Natural killer cell treated with Interleukin-12 subunit alpha and Interleukin-12 subunit beta and Interleukin-15 and Interleukin-18, amount 100 ng/mL, for 72 hours (primary cell): ENCODE data around the gene CHMP2A. TPM values are rescaled to one million over a fixed set of nuclear protein-coding genes. Genes with fewer than 3 reads are reported as not detected.
"Not testable (repeated sequence)": the region's sequence is repeated elsewhere in the genome, so short reads cannot be mapped to it uniquely, and the experiment has no call there.

ENCODE experiments used
- ATAC-seq, 2 donors: fragments of 150-1000 bp; cut with Tn5 transposase in 1 of 2; sonication (Bioruptor Pico), chemical (Tn5 transposase) in 1 of 2; 2 replicates each; pipeline ENCODE4 v1.10.0; 2021
- DNase-seq: peaks from one replicate; pipeline ENCODE4 v3.0.0; 2022; ENCODE audit warnings: low spot score
- H3K27ac Mint-ChIP-seq, 2 donors: 1 replicate in 1 of 2; 2 replicates in 1 of 2; pipeline ENCODE4 v1.8.0; 2022; ENCODE audit warnings: mixed read lengths in 2 of 2, mild to moderate bottlenecking in 1 of 2, moderate library complexity in 1 of 2
- H3K27me3 Mint-ChIP-seq, 2 donors: 1 replicate in 1 of 2; 2 replicates in 1 of 2; pipeline ENCODE4 v1.8.0; 2022; ENCODE audit warnings: mixed read lengths in 2 of 2
- H3K36me3 Mint-ChIP-seq: one replicate; pipeline ENCODE4 v1.8.0; 2022; ENCODE audit warnings: mixed read lengths
- H3K4me1 Mint-ChIP-seq, 2 donors: 1 replicate in 1 of 2; 2 replicates in 1 of 2; pipeline ENCODE4 v1.8.0; 2022; ENCODE audit warnings: low read depth in 2 of 2, mixed read lengths in 2 of 2, mild to moderate bottlenecking in 1 of 2
- H3K4me3 Mint-ChIP-seq: one replicate; pipeline ENCODE4 v1.8.0; 2022; ENCODE audit warnings: mixed read lengths
- H3K9me3 Mint-ChIP-seq: 2 replicates; pipeline ENCODE4 v1.8.0; 2022; ENCODE audit warnings: mixed read lengths
- total RNA-seq, 2 donors: library from RNA; stranded (reverse); gene quantifications; one replicate each; pipeline ENCODE4 v1.2.3, GENCODE V29; 2022

CHMP2A gene
- total RNA-seq, 2 donors from 2014 or later = 60.2 to 99.9 TPM

DNA sequence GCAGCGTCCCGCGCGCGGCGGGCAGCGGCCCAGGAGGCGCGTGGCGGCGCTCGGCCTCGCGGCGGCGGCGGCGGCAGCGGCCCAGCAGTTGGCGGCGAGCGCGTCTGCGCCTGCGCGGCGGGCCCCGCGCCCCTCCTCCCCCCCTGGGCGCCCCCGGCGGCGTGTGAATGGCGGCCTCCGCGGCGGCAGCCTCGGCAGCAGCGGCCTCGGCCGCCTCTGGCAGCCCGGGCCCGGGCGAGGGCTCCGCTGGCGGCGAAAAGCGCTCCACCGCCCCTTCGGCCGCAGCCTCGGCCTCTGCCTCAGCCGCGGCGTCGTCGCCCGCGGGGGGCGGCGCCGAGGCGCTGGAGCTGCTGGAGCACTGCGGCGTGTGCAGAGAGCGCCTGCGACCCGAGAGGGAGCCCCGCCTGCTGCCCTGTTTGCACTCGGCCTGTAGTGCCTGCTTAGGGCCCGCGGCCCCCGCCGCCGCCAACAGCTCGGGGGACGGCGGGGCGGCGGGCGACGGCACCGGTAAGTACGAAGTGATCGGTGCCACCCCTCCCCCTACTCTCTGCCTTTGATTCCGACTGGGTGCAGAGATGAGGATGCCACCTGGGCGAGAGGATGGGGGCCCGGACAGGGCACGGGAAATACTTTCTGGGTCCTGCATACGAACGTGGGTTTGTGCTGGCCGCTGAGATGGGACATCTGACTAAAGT, 10.2 kb downstream of the CHMP2A start:
- ATAC-seq (peak; percentile 68 to 76), DNase-seq (no peak)
- peaks cover 29 to 38% of the 10 kb centered on the region in 2 donors for H3K4me1 Mint-ChIP-seq
- H3K9me3 Mint-ChIP-seq = no peaks in the 10 kb centered on the region
- peaks cover 0 to 3% of the 10 kb centered on the region in 2 donors for H3K27me3 Mint-ChIP-seq
- peaks cover 22% of the 10 kb centered on the region for H3K36me3 Mint-ChIP-seq
- H3K4me3 Mint-ChIP-seq = peak overlapping the region; percentile 94
- peak overlapping the region; percentile 89 to 97 for H3K27ac Mint-ChIP-seq

DNA sequence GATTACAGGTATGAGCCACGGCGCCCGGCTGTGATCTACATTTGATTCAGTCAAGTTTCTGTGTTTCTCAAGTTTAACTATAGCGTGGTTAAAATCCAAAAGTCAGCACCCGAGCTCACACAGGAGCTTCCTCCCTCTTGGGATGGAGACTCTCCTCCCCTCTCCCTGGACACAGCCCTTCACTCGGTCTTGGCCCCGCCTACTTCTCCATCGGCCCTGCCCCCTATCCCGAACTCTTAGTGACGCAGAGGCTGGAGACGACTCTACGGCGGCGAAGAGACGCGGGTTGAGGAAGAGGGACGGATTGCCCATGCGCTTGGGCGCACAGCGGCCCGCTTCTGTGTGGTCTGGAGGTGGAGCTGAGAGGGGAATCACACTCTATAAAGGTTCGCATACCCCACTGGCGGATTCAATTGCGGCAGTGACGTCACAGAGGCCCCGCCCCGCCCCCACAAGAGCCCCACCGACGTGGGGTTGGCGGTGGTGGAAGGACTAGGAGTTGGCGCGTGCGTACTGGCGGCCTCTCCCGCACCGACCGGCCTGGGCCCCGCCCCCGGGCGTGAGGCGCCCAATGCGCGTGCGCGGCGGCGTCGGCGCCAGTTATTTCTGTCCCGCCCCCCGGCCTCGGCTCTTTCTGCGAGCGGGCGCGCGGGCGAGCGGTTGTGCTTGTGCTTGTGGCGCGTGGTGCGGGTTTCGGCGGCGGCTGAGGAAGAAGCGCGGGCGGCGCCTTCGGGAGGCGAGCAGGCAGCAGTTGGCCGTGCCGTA, 10.9 kb downstream of the CHMP2A start, which contains the start of gene TRIM28:
Gene TRIM28, plus strand, starts transcription at position 239 of the 765 bp plus-strand sequence. CDS start 694 bp downstream, outside the sequence.
- Mint-ChIP-seq H3K27me3 (peaks cover 6 to 9% of the 10 kb centered on the region in 2 donors), H3K4me1 (peaks cover 29 to 38% of the 10 kb centered on the region in 2 donors), H3K9me3 (no peaks in the 10 kb centered on the region), H3K4me3 (peak within 1 kb of the TSS; percentile 94), H3K27ac (peak within 1 kb of the TSS; percentile 89 to 97), H3K36me3 (peaks cover 22% of the 10 kb centered on the region)
- peak; percentile 95 to 96 for ATAC-seq
- DNase-seq = peak; percentile 100

DNA sequence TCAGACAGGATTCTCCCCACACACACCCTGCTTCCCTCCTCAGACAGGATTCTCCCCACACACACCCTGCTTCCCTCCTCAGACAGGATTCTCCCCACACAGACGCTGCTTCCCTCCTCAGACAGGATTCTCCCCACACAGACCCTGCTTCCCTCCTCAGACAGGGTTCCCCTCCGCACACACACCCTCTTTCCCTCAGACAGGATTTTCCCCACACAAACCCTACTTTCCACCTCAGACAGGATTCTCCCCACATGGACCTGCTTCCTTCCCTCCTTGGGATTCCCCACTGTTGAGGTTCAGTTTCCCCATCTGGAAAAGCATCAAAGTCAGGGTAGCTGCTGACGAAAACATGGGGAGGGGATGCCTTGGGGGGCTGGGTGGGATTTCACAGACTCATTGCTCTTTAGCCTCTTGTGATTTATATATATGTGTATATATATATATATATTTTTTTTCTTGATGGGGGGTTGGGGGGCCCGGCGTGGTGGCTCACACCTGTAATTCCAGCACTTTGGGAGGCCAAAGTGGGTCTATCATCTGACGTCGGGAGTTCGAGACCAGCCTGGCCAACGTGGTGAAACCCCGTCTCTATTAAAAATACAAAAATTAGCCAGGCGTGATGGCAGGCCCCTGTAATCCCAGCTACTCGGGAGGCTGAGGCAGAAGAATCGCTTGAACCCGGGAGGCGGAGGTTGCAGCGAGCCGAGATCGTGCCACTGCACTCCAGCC, 12.1 kb downstream of the CHMP2A start:
- H3K4me1 Mint-ChIP-seq = peaks cover 29 to 36% of the 10 kb centered on the region in 2 donors
- peak overlapping the region; percentile 34 for H3K4me3 Mint-ChIP-seq
- H3K27ac Mint-ChIP-seq = peak overlapping the region in 1 of 2 donors; percentile 62
- not testable (repeated sequence) for H3K9me3 Mint-ChIP-seq, DNase-seq, ATAC-seq
- peaks cover 8 to 12% of the 10 kb centered on the region in 2 donors for H3K27me3 Mint-ChIP-seq
- peaks cover 16% of the 10 kb centered on the region for H3K36me3 Mint-ChIP-seq

DNA sequence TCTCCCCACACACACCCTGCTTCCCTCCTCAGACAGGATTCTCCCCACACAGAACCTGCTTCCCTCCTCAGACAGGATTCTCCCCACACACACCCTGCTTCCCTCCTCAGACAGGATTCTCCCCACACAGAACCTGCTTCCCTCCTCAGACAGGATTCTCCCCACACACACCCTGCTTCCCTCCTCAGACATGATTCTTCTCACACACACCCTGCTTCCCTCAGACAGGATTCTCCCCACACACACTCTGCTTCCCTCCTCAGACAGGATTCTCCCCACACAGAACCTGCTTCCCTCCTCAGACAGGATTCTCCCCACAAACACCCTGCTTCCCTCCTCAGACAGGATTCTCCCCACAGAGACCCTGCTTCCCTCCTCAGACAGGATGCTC, 15.7 kb downstream of the CHMP2A start:
- Mint-ChIP-seq H3K4me3 (peak overlapping the region; percentile 50), H3K27me3 (peaks cover 8 to 12% of the 10 kb centered on the region in 2 donors), H3K4me1 (peaks cover 8 to 13% of the 10 kb centered on the region in 2 donors)
- H3K36me3 Mint-ChIP-seq, H3K9me3 Mint-ChIP-seq, H3K27ac Mint-ChIP-seq, ATAC-seq, DNase-seq: not testable (repeated sequence)

DNA sequence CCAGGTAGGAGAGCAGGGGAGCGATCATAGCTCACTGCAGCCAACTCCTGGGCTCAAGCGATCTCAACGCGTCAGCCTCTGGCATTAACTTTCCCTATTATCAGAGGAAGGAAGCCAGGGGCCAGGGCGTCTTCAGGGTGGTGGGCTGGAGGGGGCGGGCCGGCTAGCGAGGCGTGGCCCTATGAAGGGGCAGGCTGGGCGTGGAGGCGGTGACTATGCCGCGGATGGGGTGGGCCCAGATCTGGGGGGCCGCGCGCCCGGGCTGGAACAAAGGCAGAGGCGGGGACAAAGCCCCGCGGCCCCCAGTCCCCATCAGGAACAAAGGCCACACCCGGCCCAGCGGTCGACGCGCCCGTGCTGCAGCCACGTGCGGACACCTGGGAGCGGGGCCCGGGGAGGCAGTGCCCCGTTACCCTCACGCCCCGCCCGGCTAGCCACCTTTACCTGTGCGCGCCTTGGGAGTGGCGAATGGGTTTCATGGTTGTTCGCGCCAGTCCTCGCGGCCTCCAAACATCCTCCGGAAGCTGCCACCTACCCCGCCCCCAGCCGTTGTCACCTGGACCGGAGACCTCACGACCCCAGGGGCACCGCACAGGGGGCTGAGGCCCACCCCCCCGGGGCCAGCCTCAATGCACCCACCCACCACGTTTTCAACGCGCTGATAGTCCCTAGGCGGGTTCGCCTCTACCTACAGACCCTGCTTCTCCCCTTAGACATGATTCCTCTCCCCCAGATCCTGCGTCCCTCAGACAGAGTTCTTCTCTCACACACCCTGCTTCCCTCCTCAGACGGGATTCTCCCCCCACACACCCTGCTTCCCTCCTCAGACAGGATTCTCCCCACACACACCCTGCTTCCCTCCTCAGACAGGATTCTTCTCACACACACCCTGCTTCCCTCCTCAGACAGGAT, 16.4 kb downstream of the CHMP2A start:
- H3K4me3 Mint-ChIP-seq = peak overlapping the region; percentile 50
- H3K27me3 Mint-ChIP-seq = peaks cover 8 to 12% of the 10 kb centered on the region in 2 donors
- peaks cover 2 to 7% of the 10 kb centered on the region in 2 donors for H3K4me1 Mint-ChIP-seq
- no peak overlapping the region for H3K27ac Mint-ChIP-seq
- DNase-seq = no peak
- no peaks in the 10 kb centered on the region for H3K9me3 Mint-ChIP-seq
- H3K36me3 Mint-ChIP-seq = no peaks in the 10 kb centered on the region
- peak; percentile 49 to 69 for ATAC-seq

DNA sequence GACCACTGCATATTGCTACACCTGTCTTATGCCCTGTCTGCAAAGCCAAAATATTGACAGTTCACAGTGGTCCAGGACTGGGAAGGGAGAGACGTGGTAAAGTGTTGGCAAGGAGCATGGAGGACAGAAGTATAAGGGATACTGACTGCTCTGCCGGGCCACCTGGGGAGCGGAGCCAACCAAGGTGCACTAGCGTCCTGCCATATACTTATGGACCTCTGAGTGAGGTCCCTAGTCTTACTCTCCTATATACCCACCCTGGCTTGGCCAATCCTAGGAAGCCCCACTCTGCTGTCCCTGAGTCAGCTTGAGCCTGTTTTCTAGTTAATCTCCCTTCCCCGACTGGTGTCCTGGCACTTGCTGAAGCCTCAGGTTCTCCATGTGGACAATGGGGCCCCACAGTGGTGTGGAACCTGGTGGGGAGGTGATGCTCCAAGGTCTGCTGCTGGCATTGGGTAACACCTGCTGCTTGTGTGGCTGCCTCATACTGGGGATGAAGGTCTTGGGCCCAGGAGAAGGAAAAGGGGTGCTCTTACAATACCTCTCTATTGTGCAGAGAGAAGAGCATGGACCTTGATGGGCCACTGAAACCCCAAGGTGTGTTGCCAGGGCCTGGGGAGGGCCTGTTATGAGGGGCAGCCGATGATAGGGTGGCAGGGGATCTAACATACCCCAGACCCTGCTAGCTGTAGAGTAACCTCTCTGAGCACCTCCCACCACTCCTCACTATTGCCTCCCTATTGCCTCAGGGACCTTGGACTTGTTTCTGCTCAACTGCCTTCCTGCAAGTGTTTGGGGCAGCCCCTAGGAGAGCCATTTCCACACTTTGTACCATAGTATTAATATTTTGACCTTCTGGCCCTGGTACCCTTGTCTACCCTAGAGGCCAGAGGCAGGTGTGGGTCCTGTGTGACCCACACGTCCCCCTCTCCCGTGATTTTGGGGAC, 17.8 kb downstream of the CHMP2A start:
- peaks cover 9 to 12% of the 10 kb centered on the region in 2 donors for H3K27me3 Mint-ChIP-seq
- H3K4me1 Mint-ChIP-seq = peaks cover 0 to 3% of the 10 kb centered on the region in 2 donors
- no peak overlapping the region for H3K27ac Mint-ChIP-seq
- no peaks in the 10 kb centered on the region for H3K36me3 Mint-ChIP-seq
- H3K9me3 Mint-ChIP-seq = no peaks in the 10 kb centered on the region
- DNase-seq (no peak), ATAC-seq (peak; percentile 17 to 28)
- no peak overlapping the region for H3K4me3 Mint-ChIP-seq

DNA sequence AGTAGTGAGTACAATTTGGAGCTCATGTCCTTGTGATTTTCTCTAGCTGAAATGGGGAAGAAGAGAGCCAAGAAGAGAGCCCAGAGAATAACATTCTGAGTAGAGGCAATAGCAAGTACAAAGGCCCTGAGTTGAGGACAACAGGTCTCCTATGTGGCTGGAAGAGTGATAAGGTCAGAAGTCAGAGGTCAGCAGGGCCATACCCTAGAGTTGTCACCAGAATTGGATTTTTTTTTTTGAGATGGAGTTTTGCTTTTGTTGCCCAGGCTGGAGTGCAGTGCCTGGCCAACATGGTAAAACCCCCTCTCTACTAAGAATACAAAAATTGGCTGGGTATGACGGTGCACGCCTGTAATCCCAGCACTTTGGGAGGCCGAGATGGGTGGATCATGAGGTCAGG, 19.0 kb downstream of the CHMP2A start:
- no peak for DNase-seq
- H3K36me3 Mint-ChIP-seq = no peaks in the 10 kb centered on the region
- peaks cover 11 to 24% of the 10 kb centered on the region in 2 donors for H3K27me3 Mint-ChIP-seq
- H3K27ac Mint-ChIP-seq = no peak overlapping the region
- peaks cover 0 to 3% of the 10 kb centered on the region in 2 donors for H3K4me1 Mint-ChIP-seq
- no peak for ATAC-seq
- H3K9me3 Mint-ChIP-seq = no peaks in the 10 kb centered on the region
- no peak overlapping the region for H3K4me3 Mint-ChIP-seq

DNA sequence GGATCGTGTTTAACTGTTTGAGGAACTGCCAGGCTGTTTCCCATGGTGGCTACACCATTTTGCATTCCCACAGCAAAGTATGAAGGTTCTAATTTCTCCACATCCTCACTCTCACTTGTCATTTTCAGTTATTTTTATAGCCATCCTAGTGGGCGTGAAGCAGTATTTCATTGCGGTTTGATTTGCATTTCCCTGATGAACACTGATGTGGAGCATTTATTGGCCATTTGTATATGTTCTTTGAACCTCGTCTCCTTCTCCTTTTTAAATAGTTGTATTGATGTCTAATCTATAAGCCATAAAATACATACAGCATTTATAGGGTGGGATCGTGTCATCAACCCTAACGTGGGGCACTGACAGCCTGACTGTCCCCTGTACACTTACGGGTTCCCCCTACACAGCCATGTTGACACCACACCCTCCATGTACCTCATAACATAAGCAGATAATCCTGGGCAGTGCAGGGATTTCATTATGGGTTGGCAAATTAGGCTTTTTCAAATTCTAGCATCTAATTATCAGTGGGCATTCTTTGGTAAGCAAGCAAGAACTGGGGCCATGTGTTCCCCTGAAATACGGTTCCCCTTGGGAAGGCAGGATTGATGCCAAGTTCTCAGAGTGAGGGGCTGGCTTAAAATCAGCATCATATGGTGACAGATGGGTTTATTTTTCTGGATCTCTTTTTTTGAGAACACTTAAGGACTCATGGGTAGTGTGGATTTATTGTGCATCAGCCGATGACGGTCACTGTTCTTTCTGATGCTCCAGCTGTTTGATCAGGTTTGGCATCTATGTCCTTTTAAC, 23.7 kb downstream of the CHMP2A start:
- Mint-ChIP-seq H3K4me1 (no peaks in the 10 kb centered on the region), H3K36me3 (no peaks in the 10 kb centered on the region), H3K4me3 (no peak overlapping the region), H3K9me3 (no peaks in the 10 kb centered on the region), H3K27me3 (peaks cover 2 to 16% of the 10 kb centered on the region in 2 donors), H3K27ac (no peak overlapping the region)
- no peak for ATAC-seq
- no peak for DNase-seq

DNA sequence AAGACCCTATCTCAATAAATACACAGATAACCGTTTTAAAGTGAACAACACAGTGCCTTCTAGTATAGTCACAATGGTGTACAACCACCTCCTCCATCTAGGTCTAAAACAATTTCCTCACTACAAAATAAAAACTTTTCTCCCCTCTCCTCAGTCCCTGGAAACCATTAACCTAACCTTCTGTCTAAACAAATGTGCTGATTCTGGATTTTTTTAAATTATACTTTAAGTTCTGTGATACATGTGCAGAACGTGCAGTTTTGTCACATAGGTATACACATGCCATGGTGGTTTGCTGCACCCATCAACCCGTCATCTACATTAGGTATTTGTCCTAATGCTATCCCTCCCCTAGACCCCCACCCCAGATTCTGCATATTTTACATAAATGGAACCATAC, 25.5 kb downstream of the CHMP2A start:
- no peak overlapping the region for H3K4me3 Mint-ChIP-seq
- H3K4me1 Mint-ChIP-seq = no peaks in the 10 kb centered on the region
- no peaks in the 10 kb centered on the region for H3K9me3 Mint-ChIP-seq
- no peaks in the 10 kb centered on the region for H3K36me3 Mint-ChIP-seq
- H3K27me3 Mint-ChIP-seq = peaks cover 2 to 16% of the 10 kb centered on the region in 2 donors
- ATAC-seq (no peak), DNase-seq (no peak)
- no peak overlapping the region for H3K27ac Mint-ChIP-seq

DNA sequence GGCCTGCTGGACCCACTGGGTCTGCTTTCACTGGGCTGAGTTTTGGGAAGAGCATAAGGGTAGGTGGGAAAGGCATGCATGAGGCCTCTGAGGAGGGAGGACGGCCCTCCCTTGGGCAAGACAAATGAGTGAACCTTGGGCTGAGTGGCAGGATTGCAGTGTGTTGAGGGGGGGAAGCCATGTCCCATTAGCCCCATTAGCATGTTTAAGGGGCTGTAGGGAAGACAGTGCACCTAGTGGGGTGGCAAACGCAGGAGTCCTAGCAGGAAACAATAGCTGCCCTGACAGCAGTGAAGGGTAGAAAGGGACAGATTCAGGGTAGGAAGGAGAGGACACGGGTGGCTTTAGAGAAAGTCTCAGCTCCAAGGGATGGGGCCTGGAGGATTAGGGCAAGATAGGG, 32.2 kb downstream of the CHMP2A start:
- DNase-seq (no peak), ATAC-seq (no peak)
- Mint-ChIP-seq H3K4me3 (no peak overlapping the region), H3K4me1 (peaks cover 23 to 29% of the 10 kb centered on the region in 2 donors), H3K36me3 (no peaks in the 10 kb centered on the region), H3K9me3 (no peaks in the 10 kb centered on the region), H3K27ac (peak overlapping the region in 1 of 2 donors; percentile 47), H3K27me3 (no peaks in the 10 kb centered on the region)

DNA sequence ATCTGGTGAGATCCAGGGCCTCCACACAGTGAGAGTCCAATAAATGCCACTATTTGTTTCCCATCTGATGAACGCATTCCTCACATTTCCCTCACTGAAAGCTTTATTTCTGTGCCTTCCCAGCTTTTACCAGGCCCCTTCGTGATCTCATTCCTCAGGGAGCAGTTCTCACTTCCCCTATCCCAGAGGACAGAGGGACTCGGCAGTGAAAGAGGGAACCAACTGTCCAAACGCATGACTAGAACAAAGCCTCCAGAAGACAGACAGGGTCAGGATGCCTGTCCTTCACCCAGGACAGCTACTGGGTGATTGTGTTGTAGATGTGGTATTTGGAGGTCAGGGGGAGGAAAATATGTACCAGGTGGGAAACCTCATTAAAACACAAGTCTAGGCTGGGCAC, 33.3 kb downstream of the CHMP2A start:
- no peaks in the 10 kb centered on the region for H3K9me3 Mint-ChIP-seq
- no peaks in the 10 kb centered on the region for H3K36me3 Mint-ChIP-seq
- H3K4me3 Mint-ChIP-seq = peak overlapping the region; percentile 37
- no peaks in the 10 kb centered on the region for H3K27me3 Mint-ChIP-seq
- DNase-seq (no peak), ATAC-seq (no peak)
- H3K4me1 Mint-ChIP-seq = peaks cover 23 to 29% of the 10 kb centered on the region in 2 donors
- H3K27ac Mint-ChIP-seq = no peak overlapping the region
